Measurements from ENCODE around the gene ETFDH. TPM values are rescaled to one million over a fixed set of nuclear protein-coding genes. Genes with fewer than 3 reads are reported as not detected.
"Not testable (repeated sequence)": the region's sequence is repeated elsewhere in the genome, so short reads cannot be mapped to it uniquely, and the experiment has no call there.

The ETFDH gene
- total RNA-seq, 4 donors from 2014 or later: 15.6 to 46.8 (median 27.6) TPM

DNA sequence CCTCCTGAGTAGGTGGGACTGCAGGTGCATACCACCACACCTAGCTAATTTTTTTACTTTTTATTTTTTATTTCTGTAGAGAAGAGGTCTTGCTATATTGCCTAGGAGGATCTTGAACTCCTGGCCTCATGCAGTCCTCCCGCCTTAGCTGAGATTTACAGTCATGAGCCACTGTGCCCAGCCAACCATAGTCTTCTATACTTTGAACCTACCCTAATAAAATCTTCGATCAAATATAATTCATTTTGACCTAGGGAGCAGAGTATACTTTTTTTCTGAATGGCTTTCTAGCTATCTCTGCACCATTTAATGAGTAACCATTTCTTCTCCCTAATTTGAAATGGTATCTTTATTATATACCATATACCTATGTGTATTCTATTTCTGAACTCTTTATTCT is 6.7 kb downstream of the ETFDH start:
- no peaks in the 10 kb centered on the region for H3K9me3 ChIP-seq
- intact Hi-C loops (cut with DNase I; ENCODE audit: low total_unique reads): no loop called here
- TF ChIP-seq POLR2A (IDR thresholded peaks at IDR 0.05) (no peak), CTCF (IDR thresholded peaks at IDR 0.05) (no peak)
- DNase-seq: no peak
- H3K27ac ChIP-seq: no peak overlapping the region
- H3K27me3 ChIP-seq: no peaks in the 10 kb centered on the region
- H3K36me3 ChIP-seq: no peaks in the 10 kb centered on the region
- H3K4me1 ChIP-seq: no peaks in the 10 kb centered on the region
- H3K4me3 ChIP-seq: no peak overlapping the region

DNA sequence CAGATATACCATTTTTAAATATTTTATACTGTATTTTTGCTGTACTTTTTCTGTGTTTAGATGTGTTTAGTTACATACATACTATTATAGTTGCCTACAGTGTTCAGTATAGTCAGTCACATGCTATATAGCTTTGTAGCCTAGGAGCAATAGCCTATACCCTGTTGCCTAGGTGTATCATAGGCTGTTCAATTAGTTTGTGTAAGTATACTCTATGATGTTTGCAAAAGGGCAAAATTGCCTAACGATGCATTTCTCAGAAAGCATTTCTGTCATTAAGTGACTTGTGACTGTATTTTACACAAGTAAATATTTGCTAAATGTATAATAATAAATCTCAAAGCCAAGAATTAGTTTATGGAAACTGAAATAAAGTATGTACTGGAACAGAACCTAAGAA is 9.5 kb downstream of the ETFDH start:
- Histone ChIP-seq H3K27ac (no peak overlapping the region), H3K4me3 (no peak overlapping the region), H3K36me3 (no peaks in the 10 kb centered on the region), H3K9me3 (no peaks in the 10 kb centered on the region), H3K27me3 (no peaks in the 10 kb centered on the region), H3K4me1 (no peaks in the 10 kb centered on the region)
- intact Hi-C loops (cut with DNase I; ENCODE audit: low total_unique reads): no loop called here
- TF ChIP-seq POLR2A (IDR thresholded peaks at IDR 0.05) (no peak), CTCF (IDR thresholded peaks at IDR 0.05) (no peak)
- DNase-seq: no peak

DNA sequence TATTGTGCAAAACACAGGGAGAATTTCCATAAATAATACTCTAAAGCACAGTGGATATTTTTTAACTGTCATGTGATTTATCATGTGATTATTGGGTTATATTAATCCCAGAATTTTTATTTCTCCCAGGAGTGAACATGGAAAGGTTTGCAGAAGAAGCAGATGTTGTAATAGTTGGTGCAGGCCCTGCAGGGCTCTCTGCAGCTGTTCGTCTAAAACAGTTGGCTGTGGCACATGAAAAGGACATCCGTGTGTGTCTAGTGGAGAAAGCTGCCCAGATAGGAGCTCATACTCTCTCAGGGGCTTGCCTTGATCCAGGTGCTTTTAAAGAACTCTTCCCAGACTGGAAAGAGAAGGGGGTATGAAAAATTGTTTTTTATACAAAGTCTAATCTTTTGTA is 10.0 kb downstream of the ETFDH start:
- Histone ChIP-seq H3K4me3 (no peak overlapping the region), H3K36me3 (no peaks in the 10 kb centered on the region), H3K4me1 (no peaks in the 10 kb centered on the region), H3K9me3 (no peaks in the 10 kb centered on the region), H3K27me3 (no peaks in the 10 kb centered on the region), H3K27ac (no peak overlapping the region)
- TF ChIP-seq CTCF (IDR thresholded peaks at IDR 0.05): no peak
- TF ChIP-seq POLR2A (IDR thresholded peaks at IDR 0.05): no peak
- no peak for DNase-seq
- intact Hi-C loops (cut with DNase I; ENCODE audit: low total_unique reads): no loop called here

- intact Hi-C loops (cut with DNase I; ENCODE audit: low total_unique reads): no loop called here
- DNase-seq: no peak
- no peaks in the 10 kb centered on the region for H3K9me3 ChIP-seq
- H3K27me3 ChIP-seq: no peaks in the 10 kb centered on the region
- no peak for TF ChIP-seq POLR2A (IDR thresholded peaks at IDR 0.05)
- TF ChIP-seq CTCF (IDR thresholded peaks at IDR 0.05): no peak
- H3K36me3 ChIP-seq: no peaks in the 10 kb centered on the region
- H3K27ac ChIP-seq: no peak overlapping the region
- no peaks in the 10 kb centered on the region for H3K4me1 ChIP-seq
- no peak overlapping the region for H3K4me3 ChIP-seq
Observed at GRCh38 chr4:158688813-158689212, 16.7 kb downstream of the ETFDH start.

GRCh38 chr4:158704274-158704673 is 32.2 kb downstream of the ETFDH start:
- Histone ChIP-seq H3K4me1 (no peaks in the 10 kb centered on the region), H3K27me3 (no peaks in the 10 kb centered on the region), H3K27ac (no peak overlapping the region), H3K9me3 (no peaks in the 10 kb centered on the region), H3K4me3 (no peak overlapping the region), H3K36me3 (no peaks in the 10 kb centered on the region)
- TF ChIP-seq POLR2A (IDR thresholded peaks at IDR 0.05): no peak
- intact Hi-C loops (cut with DNase I; ENCODE audit: low total_unique reads): no loop called here
- DNase-seq: no peak

DNA sequence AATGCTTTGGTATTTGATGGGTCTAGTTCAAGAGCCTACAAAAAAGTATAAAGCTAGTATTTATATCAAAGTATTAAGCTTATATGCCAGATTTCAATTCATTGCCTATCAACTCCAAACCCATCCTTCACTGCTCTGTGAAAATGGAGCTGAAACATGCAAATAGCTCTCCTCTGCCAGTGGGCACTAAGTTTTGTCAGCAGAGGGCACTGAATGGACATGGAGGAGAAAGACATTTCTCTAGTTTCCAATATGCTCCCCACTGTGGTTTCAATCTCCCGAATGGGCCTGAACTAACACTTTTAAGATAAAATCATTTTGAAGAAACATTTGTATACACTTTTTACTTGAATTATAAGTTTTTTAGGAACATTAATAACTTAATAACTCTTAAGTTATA is 38.7 kb downstream of the ETFDH start:
- H3K27ac ChIP-seq: no peak overlapping the region
- TF ChIP-seq CTCF (IDR thresholded peaks at IDR 0.05) (no peak), POLR2A (IDR thresholded peaks at IDR 0.05) (no peak)
- H3K4me3 ChIP-seq: no peak overlapping the region
- H3K4me1 ChIP-seq: no peaks in the 10 kb centered on the region
- no peaks in the 10 kb centered on the region for H3K27me3 ChIP-seq
- H3K36me3 ChIP-seq: no peaks in the 10 kb centered on the region
- no peaks in the 10 kb centered on the region for H3K9me3 ChIP-seq
- DNase-seq: no peak
- intact Hi-C loops (cut with DNase I; ENCODE audit: low total_unique reads): no loop called here

GRCh38 chr4:158712622-158713021 is 40.5 kb downstream of the ETFDH start:
- H3K27ac ChIP-seq; H3K4me3 ChIP-seq; H3K36me3 ChIP-seq; DNase-seq; H3K9me3 ChIP-seq; H3K27me3 ChIP-seq; H3K4me1 ChIP-seq; intact Hi-C loops (cut with DNase I; ENCODE audit: low total_unique reads): not testable (repeated sequence)
